Tibial nerve (tissue), 4 donors: Measurements from ENCODE around the gene MPL. TPM values are rescaled to one million over a fixed set of nuclear protein-coding genes. Genes with fewer than 3 reads are reported as not detected.

Source experiments
- DNase-seq, 2 donors: peaks; one replicate each; pipeline ENCODE4 v3.0.0-alpha.2; 2019; ENCODE audit warnings: low spot score in 2 of 2
- H3K27ac ChIP-seq, 4 donors: fragments of 200-600 bp; sonication (generic) in 3 of 4; one replicate each; pipeline ENCODE4 v1.5.1; 2017 to 2019; ENCODE audit warnings: mild to moderate bottlenecking in 1 of 4
- H3K27me3 ChIP-seq, 2 donors: fragments of 200-600 bp; sonication (generic) in 1 of 2; one replicate each; pipeline versions ENCODE4 v1.5.1 to v1.6.0; 2017 to 2019
- H3K36me3 ChIP-seq, 3 donors: fragments of 200-600 bp; sonication (generic); one replicate each; pipeline ENCODE4 v1.5.1; 2018 to 2019
- H3K4me1 ChIP-seq, 4 donors: fragments of 200-600 bp; sonication (generic) in 3 of 4; one replicate each; pipeline ENCODE4 v1.5.1; 2017 to 2019
- H3K4me3 ChIP-seq, 4 donors: fragments of 200-600 bp; sonication (generic) in 3 of 4; one replicate each; pipeline ENCODE4 v1.5.1; 2017 to 2019; ENCODE audit warnings: mild to moderate bottlenecking in 1 of 4, moderate library complexity in 1 of 4
- H3K9me3 ChIP-seq, 4 donors: fragments of 200-600 bp; sonication (generic) in 3 of 4; one replicate each; pipeline ENCODE4 v1.5.1; 2017 to 2019
- EP300 ChIP-seq, 2 donors: sonication (generic); formaldehyde crosslinking; IDR thresholded peaks; one replicate each; pipeline ENCODE4 v1.6.1; 2017; ENCODE audit warnings: antibody characterized with exemption in 2 of 2, mild to moderate bottlenecking in 1 of 2
- POLR2A ChIP-seq, 2 donors: fragments of 450-650 bp; IDR thresholded peaks; one replicate each; pipeline ENCODE4 v1.6.1; 2017; ENCODE audit warnings: antibody characterized with exemption in 2 of 2, mild to moderate bottlenecking in 2 of 2, moderate library complexity in 2 of 2
- WGBS, 2 donors: methylation state at CpG; one replicate each; pipeline ENCODE4 v1.1.5; 2018; 5-methylcytosine and 5-hydroxymethylcytosine counted together
- total RNA-seq, 4 donors: library from RNA; depleted of rRNA; stranded (reverse); fragments of >200 nt; gene quantifications; one replicate each; pipeline ENCODE4 v1.1.0, GENCODE V29; 2016
- TF ChIP-seq, protein P1 (sequence below), 5 experiments: fragments of 200-600 bp in 3 of 5; fragments of 450-650 bp in 2 of 5; sonication (generic) in 3 of 5; IDR thresholded peaks; one replicate each; pipeline ENCODE4 v1.5.1; 2016 to 2019; ENCODE audit warnings: antibody characterized with exemption in 5 of 5, mild to moderate bottlenecking in 3 of 5, moderate library complexity in 2 of 5

MPL gene
- total RNA-seq, 4 donors from 2014 or later: 0.66 to 1.7 TPM; not detected in 2

DNA sequence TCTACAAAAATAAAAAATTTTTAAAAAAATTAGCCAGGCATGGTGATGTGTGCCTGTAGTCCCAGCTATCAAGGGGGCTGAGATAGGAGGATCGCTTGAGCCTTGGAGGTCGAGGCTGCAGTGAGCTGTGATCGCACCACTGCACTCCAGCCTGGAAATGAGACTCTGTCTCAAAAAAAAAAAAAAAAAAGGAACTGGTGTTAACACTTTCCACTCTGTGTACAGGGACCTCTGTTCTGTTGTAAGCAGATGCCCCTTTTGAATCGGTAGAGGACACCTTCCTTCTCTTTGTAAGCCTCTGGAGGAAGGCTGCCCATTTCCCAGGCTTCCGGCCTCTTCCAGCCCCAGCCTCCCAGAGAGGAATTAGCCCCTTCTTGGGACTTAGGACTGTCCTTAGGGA is 44.9 kb upstream of the MPL start:
- no peak for DNase-seq
- WGBS, 2 donors: 61 to 67% methylated on average over 5 of the region's 5 CpGs
- no peak for TF ChIP-seq POLR2A (IDR thresholded peaks at IDR 0.05)
- no peak for TF ChIP-seq EP300 (IDR thresholded peaks at IDR 0.05)
- TF ChIP-seq, protein P1, sequence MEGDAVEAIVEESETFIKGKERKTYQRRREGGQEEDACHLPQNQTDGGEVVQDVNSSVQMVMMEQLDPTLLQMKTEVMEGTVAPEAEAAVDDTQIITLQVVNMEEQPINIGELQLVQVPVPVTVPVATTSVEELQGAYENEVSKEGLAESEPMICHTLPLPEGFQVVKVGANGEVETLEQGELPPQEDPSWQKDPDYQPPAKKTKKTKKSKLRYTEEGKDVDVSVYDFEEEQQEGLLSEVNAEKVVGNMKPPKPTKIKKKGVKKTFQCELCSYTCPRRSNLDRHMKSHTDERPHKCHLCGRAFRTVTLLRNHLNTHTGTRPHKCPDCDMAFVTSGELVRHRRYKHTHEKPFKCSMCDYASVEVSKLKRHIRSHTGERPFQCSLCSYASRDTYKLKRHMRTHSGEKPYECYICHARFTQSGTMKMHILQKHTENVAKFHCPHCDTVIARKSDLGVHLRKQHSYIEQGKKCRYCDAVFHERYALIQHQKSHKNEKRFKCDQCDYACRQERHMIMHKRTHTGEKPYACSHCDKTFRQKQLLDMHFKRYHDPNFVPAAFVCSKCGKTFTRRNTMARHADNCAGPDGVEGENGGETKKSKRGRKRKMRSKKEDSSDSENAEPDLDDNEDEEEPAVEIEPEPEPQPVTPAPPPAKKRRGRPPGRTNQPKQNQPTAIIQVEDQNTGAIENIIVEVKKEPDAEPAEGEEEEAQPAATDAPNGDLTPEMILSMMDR (IDR thresholded peaks at IDR 0.05): no peak
- H3K27ac ChIP-seq: peak overlapping the region in 3 of 4 donors; percentile 26 to 87 (median 82)
- no peaks in the 10 kb centered on the region for H3K27me3 ChIP-seq
- peaks cover 0 to 46% (median 21%) of the 10 kb centered on the region in 4 donors for H3K4me1 ChIP-seq
- no peak overlapping the region for H3K4me3 ChIP-seq
- H3K36me3 ChIP-seq: no peaks in the 10 kb centered on the region
- H3K9me3 ChIP-seq: no peaks in the 10 kb centered on the region

DNA sequence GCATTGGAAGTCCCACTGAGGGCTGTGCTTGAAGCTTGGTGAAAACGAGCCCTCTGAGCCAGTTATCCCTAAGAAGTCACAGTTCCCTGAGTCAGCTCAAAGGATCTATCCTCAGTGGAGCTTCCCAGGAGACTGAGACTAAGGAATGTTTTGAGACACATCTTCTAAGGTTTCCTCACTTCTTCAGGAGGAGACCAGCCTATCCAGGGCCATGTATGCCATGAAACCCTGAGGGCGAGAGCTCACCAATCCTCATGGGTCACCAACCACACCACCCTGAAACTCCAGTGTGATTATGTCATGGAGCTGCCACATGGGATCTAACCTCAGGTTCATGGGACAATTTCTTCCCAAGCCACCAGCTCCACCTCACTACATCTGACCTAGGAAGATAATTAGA is 44.4 kb upstream of the MPL start:
- Histone ChIP-seq H3K27ac (peak overlapping the region in 3 of 4 donors; percentile 26 to 87 (median 82)), H3K4me3 (no peak overlapping the region), H3K36me3 (no peaks in the 10 kb centered on the region), H3K27me3 (no peaks in the 10 kb centered on the region), H3K4me1 (peaks cover 0 to 46% (median 21%) of the 10 kb centered on the region in 4 donors), H3K9me3 (no peaks in the 10 kb centered on the region)
- TF ChIP-seq POLR2A (IDR thresholded peaks at IDR 0.05): no peak
- 72 to 84% methylated on average over 2 of the region's 2 CpGs for WGBS, 2 donors
- DNase-seq: no peak

- DNase-seq: no peak
- Histone ChIP-seq H3K27me3 (no peaks in the 10 kb centered on the region), H3K36me3 (no peaks in the 10 kb centered on the region), H3K4me3 (no peak overlapping the region), H3K4me1 (peaks cover 0 to 46% (median 21%) of the 10 kb centered on the region in 4 donors), H3K9me3 (no peaks in the 10 kb centered on the region), H3K27ac (peak overlapping the region; percentile 3 to 87 (median 61))
- TF ChIP-seq POLR2A (IDR thresholded peaks at IDR 0.05): no peak
- TF ChIP-seq, protein P1 (IDR thresholded peaks at IDR 0.05): no peak
- TF ChIP-seq EP300 (IDR thresholded peaks at IDR 0.05): no peak
- 60 to 69% methylated on average over 7 of the region's 7 CpGs for WGBS, 2 donors
Observed at GRCh38 chr1:43293896-43294760, 43.5 kb upstream of the MPL start.

DNA sequence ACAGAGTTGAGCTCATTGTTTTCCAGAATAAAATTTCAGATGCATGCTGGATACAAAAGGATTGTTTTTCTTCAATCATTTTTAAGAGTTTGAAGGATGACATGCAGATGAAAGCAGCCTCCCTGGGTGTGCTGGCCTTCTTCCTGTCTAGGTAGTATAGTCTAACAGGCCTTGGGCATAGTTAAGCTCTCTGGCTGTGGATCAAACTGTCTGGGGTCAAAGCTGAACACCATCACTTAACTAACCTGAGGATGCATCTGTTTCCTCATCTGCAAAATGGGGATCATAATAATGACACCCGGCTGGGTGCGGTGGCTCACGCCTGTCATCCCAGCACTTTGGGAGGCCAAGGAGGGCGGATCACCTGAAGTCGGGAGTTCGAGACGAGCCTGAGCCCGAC is 42.9 kb upstream of the MPL start:
- H3K4me1 ChIP-seq: peaks cover 0 to 48% (median 21%) of the 10 kb centered on the region in 4 donors
- DNase-seq: no peak
- no peak overlapping the region for H3K4me3 ChIP-seq
- no peaks in the 10 kb centered on the region for H3K9me3 ChIP-seq
- H3K27ac ChIP-seq: peak overlapping the region; percentile 3 to 87 (median 61)
- H3K36me3 ChIP-seq: no peaks in the 10 kb centered on the region
- WGBS, 2 donors: 84 to 95% methylated on average over 8 of the region's 8 CpGs
- H3K27me3 ChIP-seq: no peaks in the 10 kb centered on the region
- TF ChIP-seq EP300 (IDR thresholded peaks at IDR 0.05): no peak
- no peak for TF ChIP-seq POLR2A (IDR thresholded peaks at IDR 0.05)
- TF ChIP-seq, protein P1 (IDR thresholded peaks at IDR 0.05): no peak

DNA sequence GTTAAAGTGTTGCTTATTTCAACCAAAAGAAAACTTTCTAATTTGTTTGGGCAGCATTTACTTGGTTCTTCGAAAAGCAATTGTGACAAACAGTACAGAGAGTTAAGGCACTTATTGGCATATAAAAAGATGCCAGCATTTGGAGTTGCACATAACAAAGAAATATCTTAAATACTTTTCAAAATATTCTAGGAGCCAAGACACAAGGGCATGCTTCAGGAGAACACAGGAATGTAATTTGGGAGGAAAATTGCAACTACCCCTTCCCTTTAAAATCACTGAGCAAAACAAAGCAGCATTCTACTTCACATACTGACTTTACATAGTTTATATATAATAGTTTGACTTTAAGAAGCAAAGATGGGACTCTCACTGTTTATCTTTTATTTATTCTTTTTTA is 41.4 kb upstream of the MPL start:
- Histone ChIP-seq H3K9me3 (no peaks in the 10 kb centered on the region), H3K27me3 (no peaks in the 10 kb centered on the region), H3K4me3 (no peak overlapping the region), H3K27ac (peak overlapping the region; percentile 3 to 87 (median 66)), H3K36me3 (no peaks in the 10 kb centered on the region), H3K4me1 (peaks cover 0 to 57% (median 21%) of the 10 kb centered on the region in 4 donors)
- 12 to 26% methylated on average over 1 of the region's 1 CpG for WGBS, 2 donors
- no peak for DNase-seq
- TF ChIP-seq POLR2A (IDR thresholded peaks at IDR 0.05): no peak
- no peak for TF ChIP-seq EP300 (IDR thresholded peaks at IDR 0.05)
- TF ChIP-seq, protein P1 (IDR thresholded peaks at IDR 0.05): no peak
